ENCODE results near the gene ASB1. TPM values are rescaled to one million over a fixed set of nuclear protein-coding genes. Genes with fewer than 3 reads are reported as not detected.

The ASB1 gene
- total and polyA plus RNA-seq, 2 donors (not counting 1 experiment from before 2014, with no cell fraction given), result 19.3 to 40.6 TPM

DNA sequence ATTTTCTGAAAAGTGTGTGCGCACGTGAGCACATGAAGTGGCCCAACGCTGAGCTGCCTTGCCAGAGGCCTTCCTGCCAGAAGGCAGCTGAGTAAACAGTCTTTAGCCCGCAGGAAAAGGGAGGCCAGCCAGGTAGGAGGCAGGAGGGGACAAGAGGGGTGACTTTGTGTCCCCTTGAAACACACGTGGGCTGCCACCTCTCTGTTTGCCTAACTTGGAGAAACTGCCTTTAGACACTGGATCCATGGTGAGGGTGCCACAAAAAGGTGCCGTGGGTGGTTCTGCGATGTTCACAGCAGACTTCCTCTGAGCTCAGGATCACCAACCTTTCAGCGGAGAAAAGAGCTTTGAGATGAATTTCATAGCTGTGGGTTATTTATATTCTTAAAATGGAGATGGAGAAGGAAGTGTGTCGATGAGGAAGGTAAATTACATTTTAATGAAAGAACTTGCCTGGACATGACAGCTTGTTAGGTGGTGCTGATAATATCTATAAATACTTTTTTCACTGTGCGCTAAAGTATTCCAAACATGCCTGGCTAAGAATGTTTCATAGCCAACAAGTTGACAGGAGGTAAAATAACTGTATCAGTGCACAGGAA is 36.6 kb upstream of the ASB1 start:
- Histone ChIP-seq H3K27me3 (ENCODE audit: control insufficient read depth, insufficient read depth, low read length) (no peaks in the 10 kb centered on the region), H3K27ac (ENCODE audit: insufficient read depth, low read length) (no peak overlapping the region), H3K9me3 (ENCODE audit: control insufficient read depth, insufficient read depth, low read depth, low read length) (no peaks in the 10 kb centered on the region), H3K4me3 (replicated peaks in 1 of 4; ENCODE audit: control extremely low read depth in 1 of 4, insufficient read depth in 1 of 4, low read depth in 3 of 4, low read length in 4 of 4) (no peak overlapping the region), H3K79me2 (ENCODE audit: control insufficient read depth, insufficient read depth, low read length) (no peaks in the 10 kb centered on the region), H3K4me1 (ENCODE audit: control insufficient read depth, extremely low read depth, insufficient read depth, low read length) (no peaks in the 10 kb centered on the region), H3K4me2 (ENCODE audit: extremely low read depth, insufficient read depth, low read length) (no peak overlapping the region), H3K9ac (ENCODE audit: insufficient read depth, low read length) (no peak overlapping the region), H4K20me1 (ENCODE audit: control insufficient read depth, extremely low read depth, insufficient read depth, low read length) (no peaks in the 10 kb centered on the region), H3K36me3 (ENCODE audit: control insufficient read depth, insufficient read depth, low read length) (no peaks in the 10 kb centered on the region), H2AFZ (ENCODE audit: low read length) (no peak overlapping the region)
- TF ChIP-seq, protein P1, sequence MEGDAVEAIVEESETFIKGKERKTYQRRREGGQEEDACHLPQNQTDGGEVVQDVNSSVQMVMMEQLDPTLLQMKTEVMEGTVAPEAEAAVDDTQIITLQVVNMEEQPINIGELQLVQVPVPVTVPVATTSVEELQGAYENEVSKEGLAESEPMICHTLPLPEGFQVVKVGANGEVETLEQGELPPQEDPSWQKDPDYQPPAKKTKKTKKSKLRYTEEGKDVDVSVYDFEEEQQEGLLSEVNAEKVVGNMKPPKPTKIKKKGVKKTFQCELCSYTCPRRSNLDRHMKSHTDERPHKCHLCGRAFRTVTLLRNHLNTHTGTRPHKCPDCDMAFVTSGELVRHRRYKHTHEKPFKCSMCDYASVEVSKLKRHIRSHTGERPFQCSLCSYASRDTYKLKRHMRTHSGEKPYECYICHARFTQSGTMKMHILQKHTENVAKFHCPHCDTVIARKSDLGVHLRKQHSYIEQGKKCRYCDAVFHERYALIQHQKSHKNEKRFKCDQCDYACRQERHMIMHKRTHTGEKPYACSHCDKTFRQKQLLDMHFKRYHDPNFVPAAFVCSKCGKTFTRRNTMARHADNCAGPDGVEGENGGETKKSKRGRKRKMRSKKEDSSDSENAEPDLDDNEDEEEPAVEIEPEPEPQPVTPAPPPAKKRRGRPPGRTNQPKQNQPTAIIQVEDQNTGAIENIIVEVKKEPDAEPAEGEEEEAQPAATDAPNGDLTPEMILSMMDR (conservative IDR thresholded peaks at IDR 0.05 in 1 of 2, IDR thresholded peaks at IDR 0.05 in 1 of 2; ENCODE audit: low read depth in 1 of 2, low read length in 2 of 2), result no peak
- TF ChIP-seq EZH2 (IDR thresholded peaks at IDR 0.05; ENCODE audit: low read length, missing control alignments), result no peak
- peak; percentile 34 to 78 for DNase-seq (ENCODE audit: low read depth in 2 of 2)

DNA sequence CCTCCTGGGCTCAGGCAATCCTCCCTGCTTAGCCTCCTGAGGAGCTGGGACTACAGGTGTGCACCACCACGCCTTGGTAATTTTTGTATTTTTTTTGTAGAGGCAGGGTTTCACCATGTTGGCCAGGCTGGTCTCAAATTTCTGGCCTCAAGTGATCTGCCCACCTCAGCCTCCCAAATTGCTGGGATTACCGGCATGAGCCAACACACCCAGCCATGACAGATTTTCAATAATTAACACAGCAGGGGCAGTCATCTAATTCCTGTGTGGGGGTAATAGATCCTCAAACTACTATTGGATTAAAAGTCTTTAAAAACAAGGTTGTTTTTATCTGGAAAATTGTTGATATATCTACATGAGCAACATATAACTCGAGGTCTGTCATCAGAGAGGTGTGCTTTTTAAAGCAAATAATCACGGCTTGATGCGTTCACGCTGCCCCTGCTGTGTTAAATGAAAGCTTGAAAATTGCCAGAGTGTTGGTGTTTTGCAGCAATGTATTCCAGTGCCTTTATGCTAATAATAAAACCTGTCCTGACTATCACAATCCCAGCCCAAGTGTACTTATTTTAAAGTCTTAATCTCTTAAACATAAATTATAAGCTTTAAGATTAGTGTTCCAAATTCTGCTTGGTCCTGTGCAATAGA is 35.6 kb upstream of the ASB1 start:
- no peaks in the 10 kb centered on the region for H4K20me1 ChIP-seq (ENCODE audit: control insufficient read depth, extremely low read depth, insufficient read depth, low read length)
- H3K9ac ChIP-seq (ENCODE audit: insufficient read depth, low read length), result no peak overlapping the region
- no peaks in the 10 kb centered on the region for H3K9me3 ChIP-seq (ENCODE audit: control insufficient read depth, insufficient read depth, low read depth, low read length)
- H3K79me2 ChIP-seq (ENCODE audit: control insufficient read depth, insufficient read depth, low read length), result no peaks in the 10 kb centered on the region
- H3K4me1 ChIP-seq (ENCODE audit: control insufficient read depth, extremely low read depth, insufficient read depth, low read length), result no peaks in the 10 kb centered on the region
- H3K4me3 ChIP-seq (replicated peaks in 1 of 4; ENCODE audit: control extremely low read depth in 1 of 4, insufficient read depth in 1 of 4, low read depth in 3 of 4, low read length in 4 of 4), result no peak overlapping the region
- no peak overlapping the region for H3K27ac ChIP-seq (ENCODE audit: insufficient read depth, low read length)
- H3K36me3 ChIP-seq (ENCODE audit: control insufficient read depth, insufficient read depth, low read length), result no peaks in the 10 kb centered on the region
- no peak for DNase-seq (ENCODE audit: low read depth in 2 of 2)
- no peaks in the 10 kb centered on the region for H3K27me3 ChIP-seq (ENCODE audit: control insufficient read depth, insufficient read depth, low read length)
- no peak overlapping the region for H2AFZ ChIP-seq (ENCODE audit: low read length)
- no peak overlapping the region for H3K4me2 ChIP-seq (ENCODE audit: extremely low read depth, insufficient read depth, low read length)
- TF ChIP-seq EZH2 (IDR thresholded peaks at IDR 0.05; ENCODE audit: low read length, missing control alignments), result no peak
- TF ChIP-seq, protein P1 (conservative IDR thresholded peaks at IDR 0.05 in 1 of 2, IDR thresholded peaks at IDR 0.05 in 1 of 2; ENCODE audit: low read depth in 1 of 2, low read length in 2 of 2), result no peak

DNA sequence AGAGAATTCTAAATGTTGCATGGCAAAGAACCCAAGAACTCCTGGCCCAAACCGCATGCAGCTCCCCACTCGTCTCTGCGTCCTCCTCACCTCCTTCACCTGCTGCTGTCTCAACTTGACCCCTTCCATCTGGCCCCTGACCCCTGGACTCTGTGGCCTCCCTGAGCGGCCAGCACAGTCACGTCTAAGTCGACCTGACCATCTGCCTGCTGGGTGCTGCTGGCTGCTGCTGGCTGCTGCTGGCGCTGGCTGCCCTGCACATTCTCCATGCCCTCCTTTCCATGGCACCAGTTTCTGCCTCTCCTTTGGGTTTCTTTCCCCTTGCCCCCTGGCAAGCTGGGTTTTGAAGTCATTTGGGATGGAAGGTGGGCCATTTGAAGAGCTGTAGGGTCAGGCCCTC is 30.1 kb upstream of the ASB1 start:
- no peak for DNase-seq (ENCODE audit: low read depth in 2 of 2)
- Histone ChIP-seq H3K27me3 (ENCODE audit: control insufficient read depth, insufficient read depth, low read length) (no peaks in the 10 kb centered on the region), H3K79me2 (ENCODE audit: control insufficient read depth, insufficient read depth, low read length) (no peaks in the 10 kb centered on the region), H3K4me1 (ENCODE audit: control insufficient read depth, extremely low read depth, insufficient read depth, low read length) (no peaks in the 10 kb centered on the region), H2AFZ (ENCODE audit: low read length) (no peak overlapping the region), H3K36me3 (ENCODE audit: control insufficient read depth, insufficient read depth, low read length) (no peaks in the 10 kb centered on the region), H3K9me3 (ENCODE audit: control insufficient read depth, insufficient read depth, low read depth, low read length) (no peaks in the 10 kb centered on the region), H3K27ac (ENCODE audit: insufficient read depth, low read length) (no peak overlapping the region), H3K4me2 (ENCODE audit: extremely low read depth, insufficient read depth, low read length) (no peak overlapping the region), H3K9ac (ENCODE audit: insufficient read depth, low read length) (no peak overlapping the region), H4K20me1 (ENCODE audit: control insufficient read depth, extremely low read depth, insufficient read depth, low read length) (no peaks in the 10 kb centered on the region), H3K4me3 (replicated peaks in 1 of 4; ENCODE audit: control extremely low read depth in 1 of 4, insufficient read depth in 1 of 4, low read depth in 3 of 4, low read length in 4 of 4) (no peak overlapping the region)
- TF ChIP-seq EZH2 (IDR thresholded peaks at IDR 0.05; ENCODE audit: low read length, missing control alignments), result no peak
- TF ChIP-seq, protein P1 (conservative IDR thresholded peaks at IDR 0.05 in 1 of 2, IDR thresholded peaks at IDR 0.05 in 1 of 2; ENCODE audit: low read depth in 1 of 2, low read length in 2 of 2), result no peak
